ENCODE measurements around the gene ZNF280A.

DNA sequence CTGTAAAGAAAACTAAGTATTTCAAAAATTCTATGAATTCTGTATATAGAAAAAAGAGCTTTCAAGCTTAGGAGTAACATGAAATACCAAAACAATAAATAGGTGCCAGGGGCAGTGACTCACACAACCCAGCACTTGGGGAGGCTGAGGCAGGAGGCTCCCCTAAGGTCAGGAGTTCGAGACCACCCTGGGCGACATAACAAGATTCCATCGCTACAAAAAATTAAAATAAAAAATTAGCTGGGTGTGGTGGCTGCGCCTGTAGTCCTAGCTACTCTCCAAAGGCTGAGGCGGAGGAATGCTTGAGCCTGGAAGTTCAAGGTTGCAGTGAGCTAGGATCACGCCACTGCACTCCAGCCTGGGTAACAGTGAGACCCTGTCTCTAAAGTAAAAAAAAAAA is 33.0 kb downstream of the ZNF280A start:
- no peak for TF ChIP-seq CTCF (IDR thresholded peaks at IDR 0.05)
- no peak for TF ChIP-seq POLR2A (IDR thresholded peaks at IDR 0.05)

Data from breast epithelium (tissue), 3 donors.